Stimulated activated CD8-positive, alpha-beta memory T cell treated with anti-CD3 and anti-CD28 coated beads, Interleukin-15, amount 100 ng/mL, for 48 hours (primary cell): ENCODE results near the gene TMEM54.

Source experiments
- DNase-seq, 2 donors: peaks; one replicate each; pipeline ENCODE4 v3.0.0-alpha.2; 2020; ENCODE audit warnings: low read depth in 2 of 2

TMEM54 gene, protein sequence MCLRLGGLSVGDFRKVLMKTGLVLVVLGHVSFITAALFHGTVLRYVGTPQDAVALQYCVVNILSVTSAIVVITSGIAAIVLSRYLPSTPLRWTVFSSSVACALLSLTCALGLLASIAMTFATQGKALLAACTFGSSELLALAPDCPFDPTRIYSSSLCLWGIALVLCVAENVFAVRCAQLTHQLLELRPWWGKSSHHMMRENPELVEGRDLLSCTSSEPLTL

DNA sequence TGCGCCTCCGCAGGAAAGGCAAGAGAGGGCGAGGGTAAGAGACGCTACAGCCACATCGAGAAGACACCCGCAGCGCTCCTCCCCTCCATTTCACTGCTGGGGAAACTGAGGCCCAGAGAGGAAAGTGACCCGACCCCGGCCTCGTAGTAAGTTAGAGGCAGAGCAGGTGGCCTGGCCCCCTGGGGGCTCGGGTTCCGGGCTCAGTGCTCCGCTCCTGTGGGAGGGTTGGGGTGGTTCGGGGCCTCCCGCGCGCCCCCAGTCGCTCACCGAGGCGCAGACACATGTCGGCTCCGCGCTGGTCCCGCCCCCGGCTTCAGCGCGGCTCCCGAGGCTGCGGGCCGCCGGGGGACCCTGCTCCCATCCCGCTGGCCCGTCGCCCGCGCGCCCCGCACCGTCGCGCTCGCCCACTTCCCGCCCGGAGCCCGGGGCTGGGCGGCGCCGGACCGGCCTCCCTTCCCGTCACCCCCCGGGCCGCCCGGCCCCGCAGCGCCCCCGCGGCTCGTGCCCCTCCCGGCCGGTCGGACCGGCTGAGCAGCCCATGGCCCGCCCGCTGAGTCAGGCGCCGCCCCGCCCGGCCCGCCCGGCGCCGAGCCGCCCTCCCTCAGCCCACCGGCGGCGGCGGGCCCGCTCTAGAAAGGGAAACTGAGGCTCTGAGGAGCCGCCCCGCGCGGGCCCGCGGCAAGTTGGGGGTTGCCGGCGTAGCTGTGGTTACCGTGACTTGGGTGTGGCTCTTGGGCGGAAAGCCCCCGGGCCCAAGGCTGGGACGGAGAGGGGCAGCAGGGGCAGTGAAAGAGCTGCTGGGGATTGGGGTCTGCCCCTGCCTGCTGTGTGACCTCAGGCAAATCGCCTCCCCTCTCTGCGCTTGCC is at the start of gene TMEM54:
Gene TMEM54, minus strand, starts transcription at position 434 of the 867 bp plus-strand sequence. Its CDS starts 151 bp downstream, at position 283.
- DNase-seq, result no peak

DNA sequence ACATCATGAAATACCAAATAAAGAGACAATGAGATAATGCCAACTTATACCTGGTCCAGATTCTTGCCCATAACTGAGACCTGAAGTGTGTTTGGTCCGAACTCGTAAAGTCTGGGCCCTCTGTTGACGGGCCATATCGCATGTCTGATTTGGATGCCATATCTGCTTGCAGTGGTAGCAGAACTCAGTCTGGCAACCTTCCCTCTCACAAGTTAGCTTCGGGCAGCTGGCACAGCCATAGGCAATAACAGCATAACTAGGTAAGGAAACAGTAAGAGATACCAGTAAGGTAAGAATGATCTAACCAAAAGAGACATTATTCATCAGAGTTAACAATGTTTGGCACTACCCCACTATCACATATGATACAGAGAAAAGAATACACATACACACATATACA is 48.3 kb upstream of the TMEM54 start:
- no peak for DNase-seq

GRCh38 chr1:32948905-32949304 is 47.7 kb upstream of the TMEM54 start:
- DNase-seq, result no peak

- DNase-seq, result no peak
Measured at GRCh38 chr1:32948390-32948722, 47.2 kb upstream of the TMEM54 start.

DNA sequence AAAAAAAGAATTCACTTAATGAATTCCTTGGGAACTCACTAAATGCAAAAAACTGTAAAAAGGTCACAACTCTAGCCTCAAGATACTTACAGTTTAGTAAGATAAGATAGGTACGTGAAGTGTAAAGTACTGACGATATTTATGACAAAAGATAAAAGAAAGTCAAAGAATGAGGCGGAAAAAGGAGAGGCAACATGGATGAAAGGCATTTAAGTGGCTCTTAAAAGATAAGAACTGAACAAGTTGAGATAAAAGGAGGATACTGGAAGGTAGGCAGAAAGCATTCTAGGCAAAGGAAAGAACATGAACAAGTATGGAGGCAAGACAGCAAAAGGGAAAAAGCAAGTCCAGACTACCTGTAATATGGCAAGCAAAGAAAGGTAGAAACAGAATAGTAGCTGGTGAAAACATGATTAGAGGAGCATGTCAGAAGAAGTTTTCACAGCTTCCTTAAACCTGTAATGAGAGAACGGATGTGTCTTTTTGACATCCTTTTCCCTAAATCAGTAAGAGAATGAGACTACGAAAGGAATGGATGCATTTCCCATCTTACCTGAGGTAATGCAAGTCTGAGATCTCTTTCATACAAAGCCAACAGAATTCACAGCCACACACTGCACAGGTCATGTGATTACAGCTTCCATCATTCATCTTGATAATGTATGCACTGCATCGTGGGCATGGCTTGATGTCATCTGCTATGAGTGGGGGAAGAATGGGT is 46.6 kb upstream of the TMEM54 start:
- DNase-seq, result no peak

DNA sequence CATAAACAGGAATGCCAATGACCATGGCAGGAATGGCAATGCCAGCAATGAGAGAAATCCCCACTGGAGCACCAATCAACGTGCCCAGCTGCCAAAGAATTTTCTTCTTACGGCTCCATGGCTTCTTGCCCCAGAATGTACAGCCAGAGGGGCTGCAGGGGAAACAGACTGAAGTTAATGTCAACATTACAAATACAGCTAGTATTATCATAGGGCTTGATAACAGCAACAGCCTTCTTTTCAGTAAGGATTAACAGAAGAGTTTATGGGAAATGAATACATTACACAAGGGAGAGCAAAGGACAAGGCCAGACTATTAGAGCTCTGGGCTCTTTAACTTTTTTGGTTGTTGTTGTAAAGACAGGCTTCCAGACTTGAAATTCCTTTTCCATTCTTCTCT is 45.2 kb upstream of the TMEM54 start:
- DNase-seq, result no peak

GRCh38 chr1:32944180-32944579 is 43.0 kb upstream of the TMEM54 start:
- no peak for DNase-seq

- no peak for DNase-seq
Measured at GRCh38 chr1:32939655-32940371, 38.6 kb upstream of the TMEM54 start.

- no peak for DNase-seq
Measured at GRCh38 chr1:32937061-32937460, 35.9 kb upstream of the TMEM54 start.

- DNase-seq, result no peak
Measured at GRCh38 chr1:32934535-32934934, 33.3 kb upstream of the TMEM54 start.

GRCh38 chr1:32933742-32934322 is 32.6 kb upstream of the TMEM54 start:
- DNase-seq, result no peak

- DNase-seq, result no peak
Measured at GRCh38 chr1:32931760-32932159, 30.6 kb upstream of the TMEM54 start.

GRCh38 chr1:32929366-32929765 is 28.2 kb upstream of the TMEM54 start:
- no peak for DNase-seq

- no peak for DNase-seq
Measured at GRCh38 chr1:32928715-32929114, 27.5 kb upstream of the TMEM54 start.

GRCh38 chr1:32928285-32928684 is 27.1 kb upstream of the TMEM54 start:
- no peak for DNase-seq

DNA sequence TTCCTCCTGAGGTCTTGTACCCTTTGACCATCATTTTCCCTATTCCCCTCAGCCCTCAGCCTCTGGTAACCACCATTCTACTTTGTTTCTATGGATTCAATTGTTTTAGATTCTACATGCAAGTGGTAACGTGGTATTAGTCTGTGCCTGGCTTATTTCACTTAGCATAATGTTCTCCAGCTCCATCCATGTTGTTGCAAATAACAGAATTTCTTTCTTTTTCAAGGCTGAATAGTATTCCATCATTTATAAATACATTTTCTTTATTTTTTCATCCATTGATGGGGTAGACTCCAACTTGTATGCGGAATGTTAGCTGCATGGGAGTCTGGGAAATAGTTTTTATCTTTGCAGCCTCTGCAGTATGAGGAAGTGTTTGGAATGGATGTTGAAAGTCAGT is 26.3 kb upstream of the TMEM54 start:
- DNase-seq, result no peak

- DNase-seq, result no peak
Measured at GRCh38 chr1:32926562-32926961, 25.4 kb upstream of the TMEM54 start.

DNA sequence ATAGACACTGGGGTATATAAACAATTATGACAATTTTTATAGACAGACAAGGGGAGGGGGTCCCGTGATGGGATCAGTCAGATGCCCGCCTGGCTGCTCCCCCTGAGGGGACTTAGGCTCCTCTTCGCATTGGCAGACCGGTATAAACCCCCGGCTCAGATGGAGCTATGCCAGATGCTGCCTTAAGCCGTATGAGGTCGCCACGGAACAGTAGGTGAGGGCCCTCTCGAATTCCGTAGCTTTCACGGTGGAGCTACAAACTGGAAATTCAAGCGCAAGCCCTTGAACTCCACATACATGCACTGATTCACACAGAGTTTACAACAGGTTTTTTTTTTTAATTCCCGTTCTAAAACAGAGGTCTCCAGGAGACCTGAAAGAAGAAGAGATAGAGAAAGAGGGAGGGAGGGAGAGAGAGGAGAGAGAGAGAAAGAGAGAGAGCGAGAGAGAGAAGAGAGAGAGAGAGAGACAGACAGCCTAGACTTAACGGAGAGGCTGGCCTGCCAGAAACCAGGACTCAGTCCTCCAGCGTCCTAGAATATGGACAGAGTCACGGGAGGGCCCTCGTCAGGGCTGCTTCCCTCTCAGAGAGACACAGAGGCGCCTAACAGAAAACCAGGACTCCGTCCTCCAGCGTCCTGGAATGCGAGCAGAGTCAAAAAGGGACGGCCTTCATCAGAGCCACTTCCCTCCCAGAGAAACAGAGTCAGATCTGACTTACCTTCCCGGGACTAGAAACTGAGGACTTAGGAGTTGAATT is 24.4 kb upstream of the TMEM54 start:
- DNase-seq, result no peak

DNA sequence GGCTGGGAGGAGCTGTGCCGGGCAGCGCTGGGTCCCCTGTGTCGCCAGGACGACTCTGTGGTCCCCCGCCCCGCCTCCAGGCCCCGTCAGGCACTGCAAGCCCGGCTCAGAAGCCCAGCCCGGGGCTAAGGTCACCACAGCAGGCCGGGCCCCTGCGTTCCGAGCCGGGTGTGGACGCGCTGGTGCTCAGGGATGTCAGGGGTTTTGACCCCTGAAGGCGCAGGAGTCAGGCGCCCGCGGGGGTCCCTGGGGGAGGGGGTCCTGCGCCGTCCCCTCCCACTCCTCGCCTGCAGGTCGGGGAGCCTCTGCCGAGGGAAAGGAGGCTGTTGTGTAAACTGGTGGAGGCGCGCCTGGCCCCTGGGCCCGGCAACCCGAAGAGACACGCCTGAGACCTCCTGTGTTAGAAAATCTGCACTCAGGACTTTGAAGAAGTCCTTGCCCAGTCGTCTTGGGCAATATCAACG is 23.7 kb upstream of the TMEM54 start:
- no peak for DNase-seq

- DNase-seq, result no peak
Measured at GRCh38 chr1:32920833-32921232, 19.6 kb upstream of the TMEM54 start.
